HFF-Myc (cell line): ENCODE measurements around the gene EFR3B.

Experiments
- DNase-seq: peaks from one replicate; pipeline ENCODE4 v3.0.0-alpha.2; 2011; ENCODE audit warnings: low read depth; ENCODE audit errors: extremely low read depth
- H3K4me3 ChIP-seq: replicated peaks from 2 replicates; pipeline ENCODE4 v1.5.1; 2011; ENCODE audit warnings: low read depth, mild to moderate bottlenecking, control low read depth, low read length
- TF ChIP-seq, protein P1 (sequence below): IDR thresholded peaks from 2 replicates; pipeline ENCODE4 v1.5.1; 2012; ENCODE audit warnings: mild to moderate bottlenecking, low read depth, low read length, control low read depth; ENCODE audit errors: missing control alignments

Gene EFR3B

DNA sequence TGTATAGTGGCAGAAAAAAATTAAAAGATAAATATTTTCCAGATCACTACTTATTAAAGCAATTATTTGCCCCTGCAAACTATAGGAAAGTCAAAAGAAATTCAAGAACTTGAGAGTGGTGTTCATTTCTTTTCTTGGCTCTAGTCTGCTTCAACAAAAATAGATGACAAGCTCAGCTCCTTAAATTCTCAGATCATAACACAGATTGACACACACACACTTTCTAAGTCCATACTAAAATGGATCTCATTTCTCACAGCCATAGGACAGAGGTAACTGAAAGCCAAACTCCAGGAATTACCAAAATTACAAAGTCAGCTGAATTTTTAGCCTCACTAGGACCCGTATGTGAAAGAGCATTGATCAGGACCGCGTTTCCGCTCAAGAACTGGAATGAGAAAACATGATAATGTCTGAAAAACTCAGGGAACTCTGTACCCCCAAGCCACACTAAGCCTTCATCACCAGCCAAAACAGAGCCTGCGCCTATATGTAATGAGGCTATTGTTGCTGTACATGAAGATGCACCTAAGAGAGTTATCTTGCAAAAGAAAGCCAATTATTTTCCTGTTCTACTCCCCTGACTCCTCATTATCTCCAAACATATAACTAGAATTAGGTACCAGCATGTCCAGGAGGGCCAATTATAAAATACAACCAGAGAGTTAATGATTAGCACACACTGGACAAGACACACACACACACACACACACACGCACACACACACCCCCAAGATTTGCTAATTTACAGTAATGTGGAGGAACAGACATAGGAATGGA is 16.5 kb upstream of the EFR3B start:
- TF ChIP-seq, protein P1, sequence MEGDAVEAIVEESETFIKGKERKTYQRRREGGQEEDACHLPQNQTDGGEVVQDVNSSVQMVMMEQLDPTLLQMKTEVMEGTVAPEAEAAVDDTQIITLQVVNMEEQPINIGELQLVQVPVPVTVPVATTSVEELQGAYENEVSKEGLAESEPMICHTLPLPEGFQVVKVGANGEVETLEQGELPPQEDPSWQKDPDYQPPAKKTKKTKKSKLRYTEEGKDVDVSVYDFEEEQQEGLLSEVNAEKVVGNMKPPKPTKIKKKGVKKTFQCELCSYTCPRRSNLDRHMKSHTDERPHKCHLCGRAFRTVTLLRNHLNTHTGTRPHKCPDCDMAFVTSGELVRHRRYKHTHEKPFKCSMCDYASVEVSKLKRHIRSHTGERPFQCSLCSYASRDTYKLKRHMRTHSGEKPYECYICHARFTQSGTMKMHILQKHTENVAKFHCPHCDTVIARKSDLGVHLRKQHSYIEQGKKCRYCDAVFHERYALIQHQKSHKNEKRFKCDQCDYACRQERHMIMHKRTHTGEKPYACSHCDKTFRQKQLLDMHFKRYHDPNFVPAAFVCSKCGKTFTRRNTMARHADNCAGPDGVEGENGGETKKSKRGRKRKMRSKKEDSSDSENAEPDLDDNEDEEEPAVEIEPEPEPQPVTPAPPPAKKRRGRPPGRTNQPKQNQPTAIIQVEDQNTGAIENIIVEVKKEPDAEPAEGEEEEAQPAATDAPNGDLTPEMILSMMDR = no peak
- no peak overlapping the region for H3K4me3 ChIP-seq
- DNase-seq = no peak

DNA sequence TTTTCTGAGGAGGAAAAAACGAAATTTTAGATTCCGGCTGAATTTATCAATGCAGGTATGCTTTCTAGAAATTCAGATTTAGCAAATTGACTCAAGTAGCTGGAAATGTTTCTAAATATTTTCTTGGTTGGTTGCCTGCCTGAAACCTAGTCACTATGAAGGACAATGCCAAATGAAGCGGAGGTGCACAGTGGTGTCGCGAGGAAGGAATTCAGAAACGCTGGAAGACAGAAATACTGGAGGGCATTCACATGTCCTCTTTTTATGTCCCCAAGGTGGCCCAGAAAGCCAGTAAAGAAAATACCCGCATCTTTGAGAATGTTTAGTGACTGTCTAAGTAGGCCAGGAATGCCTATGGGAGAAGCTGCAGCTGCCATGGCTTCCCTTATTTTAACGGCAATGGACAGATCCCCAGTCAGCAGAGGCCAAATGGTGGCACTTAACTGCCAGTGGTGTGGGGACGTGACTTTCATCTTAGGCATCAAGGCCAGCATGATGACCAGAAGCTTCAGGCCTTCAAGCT is 15.8 kb upstream of the EFR3B start:
- TF ChIP-seq, protein P1 = no peak
- H3K4me3 ChIP-seq = no peak overlapping the region

DNA sequence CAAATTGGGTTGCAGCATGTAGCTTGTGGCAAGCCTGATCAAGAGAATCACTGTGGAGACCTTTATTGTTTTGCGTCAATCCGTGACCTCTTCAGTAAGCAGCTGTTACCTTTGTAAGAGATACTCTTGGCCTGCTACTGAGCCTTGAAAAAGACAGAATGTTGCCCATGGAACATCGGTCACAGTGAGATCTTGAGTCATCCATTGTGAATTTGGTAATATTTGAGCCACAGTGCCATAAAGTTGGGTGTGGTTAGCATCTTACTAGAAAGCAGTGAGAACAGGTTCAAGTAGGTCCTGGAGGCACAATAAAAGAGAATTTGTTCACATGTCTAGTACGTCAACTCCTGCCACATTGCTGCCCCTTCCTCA is 12.7 kb upstream of the EFR3B start:
- TF ChIP-seq, protein P1 = no peak
- no peak overlapping the region for H3K4me3 ChIP-seq
- DNase-seq = no peak

More for the DNA sequence above, 15.8 kb upstream of the EFR3B start:
- DNase-seq = no peak

DNA sequence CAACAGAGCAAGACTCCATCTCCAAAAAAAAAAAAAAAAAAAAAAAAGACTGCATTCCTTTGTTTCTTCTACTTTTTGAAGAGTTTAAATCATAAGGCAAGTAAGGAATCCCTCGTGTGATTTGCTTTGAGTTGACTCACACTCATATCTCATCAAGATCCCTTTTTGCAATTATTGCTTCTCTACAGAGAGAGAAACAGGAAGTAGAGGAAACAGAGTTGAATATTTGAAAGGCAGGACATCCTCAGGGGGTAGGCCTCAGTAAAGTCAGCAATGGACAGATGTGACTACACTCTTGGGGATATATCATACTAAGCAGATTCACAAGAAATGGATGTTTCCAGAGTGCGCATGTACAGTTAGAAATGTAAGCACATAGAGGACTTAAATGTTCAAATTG is 11.2 kb upstream of the EFR3B start:
- TF ChIP-seq, protein P1 = no peak
- no peak overlapping the region for H3K4me3 ChIP-seq
- no peak for DNase-seq

DNA sequence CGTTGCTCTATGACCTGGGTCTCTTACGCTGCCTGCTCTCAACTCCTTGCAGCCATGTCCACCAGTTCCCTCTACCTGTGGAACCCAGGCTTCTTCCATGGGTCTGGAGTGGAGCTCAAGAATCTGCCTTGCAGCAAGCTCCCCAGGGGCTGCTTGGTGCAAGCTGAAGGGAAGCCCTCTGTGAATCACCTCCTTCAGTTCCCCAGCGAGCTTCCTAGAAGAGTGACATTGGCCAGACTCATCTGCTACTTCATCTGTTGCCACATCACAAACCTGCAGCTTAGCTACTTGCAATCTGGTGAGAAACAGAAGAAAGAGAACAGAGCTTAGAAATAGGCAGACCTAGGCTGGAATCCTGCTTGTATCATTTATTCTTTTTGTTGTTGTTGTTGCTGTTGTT is 9.8 kb upstream of the EFR3B start:
- no peak for DNase-seq
- TF ChIP-seq, protein P1 = no peak
- H3K4me3 ChIP-seq = no peak overlapping the region

DNA sequence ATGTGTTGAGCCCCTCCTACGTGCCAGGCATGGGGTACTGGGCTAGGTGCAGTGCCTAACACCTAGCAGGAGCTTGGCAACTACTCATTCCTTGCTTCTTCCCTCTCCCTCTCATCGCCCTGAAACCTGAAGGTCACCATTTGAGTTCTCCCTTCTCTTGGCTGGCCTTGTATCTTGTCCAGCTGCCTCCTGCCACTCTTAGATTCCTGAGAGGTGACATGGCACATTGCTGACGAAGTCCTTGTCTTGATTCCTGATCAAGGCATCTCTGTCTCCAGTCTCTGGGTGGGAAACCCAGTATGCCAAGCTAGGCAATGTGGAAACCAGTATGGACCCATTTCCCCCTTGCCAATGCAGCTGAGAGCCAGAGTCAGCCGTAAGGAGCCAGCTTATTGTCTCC is 9.0 kb upstream of the EFR3B start:
- no peak for DNase-seq
- TF ChIP-seq, protein P1 = no peak
- no peak overlapping the region for H3K4me3 ChIP-seq
